GM21619 (cell line): ENCODE measurements around the gene STAM.
"Not testable (repeated sequence)": the region's sequence is repeated elsewhere in the genome, so short reads cannot be mapped to it uniquely, and the experiment has no call there.

Experiments
- ATAC-seq: cut with Tn5 transposase; IDR thresholded peaks from one replicate; pipeline ENCODE4 v1.9.1; 2021; ENCODE audit not compliant: unreplicated experiment

Gene STAM

GRCh38 chr10:17722317-17723014 is 78.5 kb downstream of the STAM start:
- ATAC-seq = not testable (repeated sequence)

GRCh38 chr10:17725703-17726102 is 81.8 kb downstream of the STAM start:
- no peak for ATAC-seq

GRCh38 chr10:17729630-17730029 is 85.7 kb downstream of the STAM start:
- ATAC-seq = no peak

GRCh38 chr10:17730667-17731066 is 86.7 kb downstream of the STAM start:
- no peak for ATAC-seq

- no peak for ATAC-seq
Measured at GRCh38 chr10:17731331-17732020, 87.5 kb downstream of the STAM start.

DNA sequence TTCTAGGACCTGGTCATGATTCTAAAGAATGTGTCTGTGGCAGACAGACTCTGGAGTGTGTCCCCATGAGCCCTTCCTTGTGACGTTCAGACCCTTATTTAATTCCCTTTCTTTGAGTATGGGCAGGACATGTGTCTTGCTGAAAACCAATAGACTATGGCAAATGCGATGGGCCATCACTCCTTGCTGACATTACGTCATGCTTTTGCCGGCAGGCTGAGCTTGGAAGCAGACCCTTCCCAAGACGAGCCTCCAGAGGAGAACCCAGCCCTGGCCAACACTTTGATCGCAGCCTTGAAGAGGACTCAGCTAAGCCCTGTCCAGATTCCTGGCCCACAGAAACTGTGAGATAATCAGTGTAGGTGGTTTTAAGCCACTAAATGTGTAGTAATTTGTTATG is 89.7 kb downstream of the STAM start:
- ATAC-seq = no peak

- no peak for ATAC-seq
Measured at GRCh38 chr10:17734432-17735080, 90.6 kb downstream of the STAM start.

DNA sequence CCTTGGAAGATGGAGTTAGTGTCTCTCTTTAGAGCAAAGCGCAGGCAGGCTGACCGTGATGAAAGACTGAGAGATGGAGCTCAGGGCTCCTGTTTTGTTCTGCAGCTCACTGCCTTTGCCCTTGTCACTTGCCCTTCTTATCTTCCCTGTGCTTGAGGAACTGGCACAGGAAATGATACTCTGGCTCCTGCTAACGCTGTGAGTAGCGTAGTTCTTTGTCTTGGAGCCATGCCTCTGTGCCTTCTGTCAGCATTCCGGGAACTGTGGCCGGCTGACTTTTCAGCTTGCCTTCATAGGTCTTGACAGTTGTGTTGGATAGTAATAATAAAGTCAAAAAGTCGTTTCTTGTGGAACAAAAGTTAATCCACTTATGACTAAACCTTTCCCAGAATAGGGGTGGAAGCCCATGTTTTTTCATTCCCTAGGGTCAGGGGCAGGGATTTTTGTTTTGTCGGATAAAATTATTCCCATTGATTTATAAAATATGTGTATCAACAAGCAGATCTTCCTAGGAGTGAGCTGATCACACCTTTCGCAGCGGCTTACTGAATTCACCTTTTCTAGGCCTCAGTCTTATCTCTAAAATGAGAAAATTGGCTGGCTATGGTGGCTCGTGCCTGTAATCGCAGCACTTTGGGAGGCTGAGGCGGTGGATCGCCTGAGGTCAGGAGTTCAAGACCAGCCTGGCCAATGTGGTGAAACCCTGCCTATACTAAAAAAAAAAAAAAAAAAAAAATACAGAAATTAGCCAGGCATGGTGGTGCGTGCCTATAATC is 91.4 kb downstream of the STAM start:
- ATAC-seq = no peak

DNA sequence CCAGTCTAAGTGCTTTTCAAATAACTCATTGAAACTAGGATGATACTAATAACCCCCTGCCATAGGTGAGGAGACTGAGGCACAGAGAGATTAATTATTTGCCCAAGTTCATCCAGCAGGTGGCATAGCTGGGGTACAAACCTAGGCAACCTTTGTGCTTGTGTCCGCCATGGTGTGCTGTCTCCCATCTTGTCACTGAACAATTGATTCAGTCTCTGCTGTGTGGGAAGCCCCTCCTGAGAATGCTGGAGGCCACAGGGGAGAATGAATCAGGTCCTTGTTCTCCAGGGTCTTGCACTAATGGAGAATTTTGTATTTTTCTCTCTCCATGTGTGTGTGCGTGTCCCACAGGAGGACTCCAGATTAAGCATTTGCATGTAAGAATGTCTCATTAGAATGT is 92.3 kb downstream of the STAM start:
- no peak for ATAC-seq

DNA sequence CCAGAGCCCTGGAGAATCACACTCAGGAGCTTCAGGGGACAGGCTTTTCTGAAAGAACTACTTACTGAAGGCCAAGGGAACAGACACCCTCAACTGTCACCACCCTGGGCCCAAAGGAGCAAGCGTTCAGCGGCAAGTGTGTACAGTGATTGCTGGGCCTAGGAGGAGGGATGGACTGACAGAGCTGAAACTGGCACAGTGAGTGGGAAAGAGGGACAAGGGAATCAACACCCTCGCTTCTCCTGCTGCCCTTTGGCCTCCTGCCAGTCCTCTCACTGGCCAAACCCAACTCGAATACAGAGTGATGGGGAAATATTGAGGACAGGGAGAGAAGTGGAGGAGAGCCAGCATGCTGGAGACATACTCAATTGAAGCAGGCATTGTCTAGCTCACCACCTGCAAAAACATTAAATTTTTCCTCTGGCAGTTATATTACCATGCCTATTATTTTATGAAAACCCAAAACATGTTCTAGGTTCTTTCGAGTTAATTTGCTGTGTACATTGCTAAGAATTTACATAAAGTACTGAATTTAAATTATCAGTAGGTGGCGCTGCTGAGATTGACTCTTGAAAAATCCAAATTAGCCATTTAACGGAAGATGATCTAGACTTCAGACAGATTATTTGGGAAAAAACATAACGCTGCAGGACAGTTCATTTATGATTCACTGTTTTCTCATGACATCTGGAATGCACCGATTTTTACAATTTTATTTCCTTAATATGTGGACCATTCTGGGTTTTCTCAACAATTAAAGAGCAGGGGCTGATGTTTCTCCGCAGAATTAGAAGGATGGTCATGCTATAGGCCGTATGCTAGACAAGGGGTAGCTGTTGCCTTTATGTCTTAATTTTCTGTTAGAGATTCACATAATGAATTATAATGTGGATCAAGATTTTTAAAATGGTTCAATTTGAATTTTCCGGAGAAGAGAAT is 93.3 kb downstream of the STAM start:
- no peak for ATAC-seq

- ATAC-seq = no peak
Measured at GRCh38 chr10:17740668-17741067, 96.7 kb downstream of the STAM start.

- no peak for ATAC-seq
Measured at GRCh38 chr10:17742918-17743317, 99.0 kb downstream of the STAM start.

- ATAC-seq = no peak
Measured at GRCh38 chr10:17743437-17743836, 99.5 kb downstream of the STAM start.

GRCh38 chr10:17744341-17744861 is 100.5 kb downstream of the STAM start:
- no peak for ATAC-seq

DNA sequence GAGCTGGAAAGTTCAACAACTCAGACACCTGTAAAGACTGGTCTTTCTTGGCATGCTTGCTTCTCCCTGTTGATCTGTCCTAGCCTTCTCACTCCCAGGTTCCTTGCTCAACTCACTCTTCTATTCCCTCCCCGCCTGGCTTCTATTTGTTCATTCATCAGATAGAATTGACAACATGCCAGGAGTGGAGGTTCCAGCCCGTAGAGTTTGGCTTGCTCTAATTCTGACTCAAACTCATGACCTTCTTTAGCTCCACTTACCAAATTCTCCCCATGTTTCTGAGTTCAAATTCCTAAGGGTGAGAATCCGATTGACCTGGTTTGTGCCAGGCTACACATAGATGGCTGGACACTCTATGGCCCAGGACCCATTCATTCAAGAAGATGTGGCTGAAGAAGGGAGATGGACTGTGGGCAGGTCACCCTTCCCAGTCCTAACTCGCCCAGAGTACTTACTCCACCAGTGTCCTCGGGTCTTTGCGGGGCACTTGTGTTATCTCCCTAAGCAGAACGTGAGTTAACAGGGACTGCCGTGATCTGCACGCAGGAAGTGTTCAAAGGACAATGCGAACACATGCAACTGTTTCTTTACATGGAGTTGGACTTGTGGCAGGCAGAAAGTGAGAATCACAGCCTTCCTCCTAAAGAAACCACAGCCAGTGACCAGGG is 104.1 kb downstream of the STAM start:
- no peak for ATAC-seq

GRCh38 chr10:17749890-17750289 is 105.9 kb downstream of the STAM start:
- no peak for ATAC-seq

GRCh38 chr10:17751781-17752445 is 108.0 kb downstream of the STAM start, which contains the start of gene TMEM236:
TMEM236 (plus strand) TSS chr10:17752201; CDS start chr10:17752296, 95 bp downstream.
- no peak for ATAC-seq

DNA sequence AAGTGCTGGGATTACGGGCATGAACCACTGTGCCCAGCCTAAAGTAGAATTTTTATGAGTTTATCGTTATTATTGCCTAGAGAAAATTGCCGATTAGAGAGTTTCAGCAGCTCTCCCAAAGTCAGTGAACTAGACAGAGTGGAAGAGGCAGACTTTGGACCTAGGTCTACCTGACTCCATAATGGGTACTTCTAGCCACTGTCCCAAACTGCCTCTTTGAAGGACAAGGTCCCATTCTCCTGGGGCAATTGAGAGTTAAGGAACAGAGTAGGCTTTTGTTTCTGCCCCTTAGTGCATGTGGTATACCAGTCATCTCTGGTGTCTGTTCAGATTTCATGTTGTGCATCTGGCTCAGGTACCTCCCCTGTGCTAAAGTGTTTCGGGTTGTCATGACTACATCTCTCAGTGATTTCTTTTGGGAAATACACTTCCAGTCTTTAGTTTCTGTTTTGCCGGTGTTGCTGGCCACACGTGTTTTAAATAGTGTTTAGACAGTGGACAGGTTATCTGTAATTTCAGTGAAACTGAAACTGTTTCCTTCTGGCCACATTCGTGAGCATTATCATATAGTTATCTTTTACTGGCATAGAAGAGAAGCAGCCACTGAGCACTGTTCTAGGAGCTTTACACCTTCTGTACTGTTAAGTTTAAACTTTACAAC is 112.7 kb downstream of the STAM start:
- ATAC-seq = peak; percentile 95
